Skeletal muscle tissue (tissue), 4 donors: ENCODE data around the gene FAM193A. TPM values are rescaled to one million over a fixed set of nuclear protein-coding genes. Genes with fewer than 3 reads are reported as not detected.
"Not testable (repeated sequence)": the region's sequence is repeated elsewhere in the genome, so short reads cannot be mapped to it uniquely, and the experiment has no call there.

Experiments used
- H3K27ac ChIP-seq: one replicate; pipeline ENCODE4 v1.7.0; 2013; ENCODE audit warnings: mild to moderate bottlenecking, low read depth, low read length, inconsistent platforms
- H3K27me3 ChIP-seq, 3 donors: one replicate each; pipeline ENCODE4 v1.7.0; 2013; ENCODE audit warnings: low read length in 3 of 3; ENCODE audit not compliant: control insufficient read depth in 3 of 3, insufficient read depth in 3 of 3
- H3K36me3 ChIP-seq, 3 donors: one replicate each; pipeline ENCODE4 v1.7.0; 2013; ENCODE audit warnings: low read length in 3 of 3; ENCODE audit not compliant: control insufficient read depth in 3 of 3, insufficient read depth in 3 of 3
- H3K4me1 ChIP-seq, 3 donors: one replicate each; pipeline ENCODE4 v1.7.0; 2013; ENCODE audit warnings: low read length in 3 of 3, mild to moderate bottlenecking in 3 of 3; ENCODE audit not compliant: control insufficient read depth in 3 of 3, insufficient read depth in 3 of 3
- H3K4me3 ChIP-seq, 3 donors: one replicate each; pipeline ENCODE4 v1.7.0; 2013; ENCODE audit warnings: low read length in 3 of 3
- H3K9ac ChIP-seq, 3 donors: one replicate each; pipeline ENCODE4 v1.7.0; 2013; ENCODE audit warnings: low read length in 3 of 3, mild to moderate bottlenecking in 3 of 3, moderate library complexity in 2 of 3, low read depth in 1 of 3
- H3K9me3 ChIP-seq, 3 donors: one replicate each; pipeline ENCODE4 v1.7.0; 2013; ENCODE audit warnings: low read length in 3 of 3; ENCODE audit not compliant: control insufficient read depth in 3 of 3
- total RNA-seq: library from RNA; depleted of rRNA; stranded (reverse); fragments of >200 nt; gene quantifications from one replicate; pipeline ENCODE4 v1.2.3, GENCODE V29; 2014
- donor health status: Osteomylitis.

The FAM193A gene
- total RNA-seq, 1 donor from 2014 or later, result 10.4 TPM

DNA sequence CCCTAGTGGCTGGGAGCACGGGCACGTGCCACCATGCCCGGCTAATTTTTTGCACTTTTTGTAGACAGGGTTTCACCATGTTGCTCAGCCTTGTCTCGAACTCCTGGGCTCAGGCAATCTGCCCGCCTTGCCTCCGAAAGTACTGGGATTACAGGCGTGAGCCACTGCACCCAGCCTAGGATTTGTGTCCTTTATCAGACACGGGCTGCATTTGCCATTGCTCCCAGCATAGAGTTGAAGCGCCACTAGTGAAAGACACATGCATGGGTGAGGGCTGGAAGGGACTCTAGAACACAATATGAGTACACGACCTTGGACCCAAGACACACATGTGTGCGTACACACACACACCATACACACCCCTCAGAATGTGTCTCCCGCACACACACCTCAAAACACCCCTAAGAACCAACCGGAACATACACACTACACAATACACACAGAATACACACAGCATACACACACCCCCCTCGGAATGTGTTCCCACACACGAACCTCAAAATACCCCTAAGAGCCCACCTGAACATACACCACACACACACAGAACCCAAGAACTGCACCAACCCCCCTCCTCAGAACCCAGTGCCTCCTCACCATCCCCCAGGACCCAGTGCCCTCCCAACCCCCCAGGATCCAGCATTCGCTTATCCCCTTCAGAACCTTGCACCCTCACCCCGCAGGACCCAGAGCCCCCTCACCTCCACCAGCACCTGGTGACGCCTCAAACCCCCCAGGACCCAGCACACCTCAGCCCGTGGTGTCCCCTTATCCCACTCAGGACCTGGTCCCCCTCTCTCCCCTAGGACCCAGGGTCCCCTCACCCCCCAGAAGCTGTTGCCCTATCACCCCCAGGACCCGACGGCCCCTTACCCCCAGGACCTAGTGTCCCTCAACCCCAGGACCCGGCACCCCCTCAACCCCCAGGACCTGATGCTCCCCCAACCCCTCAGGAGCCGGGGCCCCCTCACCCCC is 218.7 kb downstream of the FAM193A start:
- Histone ChIP-seq H3K9ac (peak overlapping the region; percentile 77 to 87 (median 86)), H3K9me3 (no peaks in the 10 kb centered on the region), H3K36me3 (no peaks in the 10 kb centered on the region), H3K27ac (peak overlapping the region; percentile 69), H3K27me3 (no peaks in the 10 kb centered on the region), H3K4me1 (peaks cover 14 to 27% (median 17%) of the 10 kb centered on the region in 3 donors), H3K4me3 (peak overlapping the region; percentile 59 to 89 (median 83))

DNA sequence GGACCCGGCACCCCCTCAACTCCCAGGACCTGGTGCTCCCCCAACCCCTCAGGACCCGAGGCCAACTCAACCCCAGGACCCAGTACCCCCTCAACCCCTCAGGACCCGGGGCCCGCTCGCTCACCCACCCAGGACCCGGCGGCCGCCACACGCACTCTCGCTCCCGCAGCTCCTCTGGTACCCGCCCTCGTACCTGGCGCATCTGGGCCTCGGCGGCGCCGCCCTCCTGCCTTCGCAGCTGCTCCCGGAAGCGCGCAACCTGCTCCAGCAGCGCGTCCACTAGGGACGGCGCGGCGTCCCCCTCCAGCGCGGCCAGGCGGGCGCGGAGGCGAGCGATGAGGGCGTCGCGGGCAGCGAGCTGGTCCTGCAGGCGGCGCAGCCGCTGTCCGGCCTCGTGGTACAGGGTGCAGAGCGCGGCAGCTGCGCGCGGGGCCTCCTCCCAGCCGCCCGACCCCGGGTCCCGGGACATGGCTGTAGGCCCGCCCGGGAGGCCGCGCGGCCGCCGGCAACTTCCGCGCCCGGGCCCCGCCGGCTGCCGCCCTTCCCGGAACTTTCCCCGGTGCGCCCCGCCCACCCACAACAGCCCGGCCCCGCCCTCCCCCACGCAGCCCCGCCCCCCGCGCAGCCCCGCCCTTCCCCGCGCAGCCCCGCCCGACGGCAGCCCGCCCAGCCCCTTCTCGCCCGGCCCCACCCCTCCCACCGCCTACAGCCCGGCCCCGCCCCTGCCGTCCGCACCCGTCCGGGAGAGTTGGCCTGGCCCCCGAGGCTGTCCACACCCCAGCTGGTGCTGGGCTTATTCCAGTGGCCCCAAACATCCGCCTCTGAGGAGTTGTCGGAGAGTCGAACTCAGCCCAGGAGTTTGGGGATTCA is 219.6 kb downstream of the FAM193A start, which contains the start of gene TNIP2:
Gene TNIP2 (minus strand): TSS at position 516 of the 870 bp plus-strand sequence. CDS start 47 bp downstream, at position 469.
- Histone ChIP-seq H3K9me3 (no peaks in the 10 kb centered on the region), H3K27ac (peak within 1 kb of the TSS; percentile 69), H3K4me1 (peaks cover 10 to 20% (median 12%) of the 10 kb centered on the region in 3 donors), H3K27me3 (no peaks in the 10 kb centered on the region), H3K4me3 (peak within 1 kb of the TSS; percentile 59 to 89 (median 83)), H3K9ac (peak within 1 kb of the TSS; percentile 77 to 87 (median 86)), H3K36me3 (no peaks in the 10 kb centered on the region)

DNA sequence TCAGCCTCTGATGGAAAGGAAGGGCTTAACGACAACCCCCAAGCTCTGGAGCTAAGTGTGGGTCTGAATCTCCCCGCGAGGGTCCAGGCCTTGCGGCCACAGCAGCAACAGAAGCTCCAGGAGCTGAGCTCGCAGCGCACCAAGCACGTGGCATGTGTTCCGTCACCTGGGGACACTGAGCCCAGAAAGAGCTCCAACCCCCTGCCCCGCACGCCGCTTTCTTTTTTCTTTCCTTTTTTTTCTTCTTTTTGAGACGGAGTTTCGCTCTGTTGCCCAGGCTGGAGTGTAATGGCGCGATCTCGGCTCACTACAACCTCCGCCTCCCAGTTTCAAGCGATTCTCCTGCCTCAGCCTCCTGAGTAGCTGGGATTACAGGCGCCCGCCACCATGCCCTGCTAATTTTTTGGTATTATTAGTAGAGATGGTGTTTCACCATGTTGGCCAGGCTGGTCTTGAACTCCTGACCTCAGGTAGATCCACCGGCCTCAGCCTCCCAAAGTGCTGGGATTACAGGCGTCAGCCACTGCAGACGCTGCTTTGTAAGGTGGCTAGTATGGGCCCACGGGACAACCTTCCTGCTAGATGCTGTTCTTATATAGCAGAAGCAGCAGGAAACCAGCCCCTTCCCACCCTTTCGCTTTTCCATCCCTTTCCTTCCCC is 220.4 kb downstream of the FAM193A start:
- peak overlapping the region; percentile 40 for H3K27ac ChIP-seq
- H3K9ac ChIP-seq, result peak overlapping the region; percentile 61 to 62 (median 62)

DNA sequence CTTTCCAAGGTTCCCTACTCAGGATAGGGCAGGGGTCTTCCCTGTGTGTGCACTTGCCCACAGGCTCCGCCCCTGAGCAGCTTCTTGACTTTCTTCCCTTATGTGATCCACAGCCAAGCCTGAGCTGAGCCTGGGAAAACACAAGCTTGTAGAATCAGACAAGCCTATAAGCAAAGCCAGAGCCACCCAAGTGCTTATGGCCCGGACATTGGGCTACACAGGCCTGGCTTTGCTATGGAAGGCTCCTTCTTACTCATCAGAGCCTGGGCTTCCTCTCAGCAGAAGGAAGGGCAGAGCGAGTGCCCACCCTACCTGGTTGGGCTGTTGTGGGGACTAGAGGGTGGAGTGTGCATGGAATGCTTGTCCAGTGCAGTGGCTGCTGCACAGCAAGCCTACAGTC is 221.0 kb downstream of the FAM193A start:
- H3K4me3 ChIP-seq, result no peak overlapping the region
- H3K4me1 ChIP-seq, result peaks cover 10 to 17% (median 12%) of the 10 kb centered on the region in 3 donors
- no peaks in the 10 kb centered on the region for H3K9me3 ChIP-seq
- no peaks in the 10 kb centered on the region for H3K27me3 ChIP-seq
- no peaks in the 10 kb centered on the region for H3K36me3 ChIP-seq
- H3K27ac ChIP-seq, result no peak overlapping the region
- H3K9ac ChIP-seq, result no peak overlapping the region

More for the DNA sequence above, 220.4 kb downstream of the FAM193A start:
- Histone ChIP-seq H3K4me1 (peaks cover 10 to 17% (median 12%) of the 10 kb centered on the region in 3 donors), H3K36me3 (no peaks in the 10 kb centered on the region), H3K27me3 (no peaks in the 10 kb centered on the region), H3K9me3 (no peaks in the 10 kb centered on the region), H3K4me3 (peak overlapping the region; percentile 54 to 68 (median 66))

DNA sequence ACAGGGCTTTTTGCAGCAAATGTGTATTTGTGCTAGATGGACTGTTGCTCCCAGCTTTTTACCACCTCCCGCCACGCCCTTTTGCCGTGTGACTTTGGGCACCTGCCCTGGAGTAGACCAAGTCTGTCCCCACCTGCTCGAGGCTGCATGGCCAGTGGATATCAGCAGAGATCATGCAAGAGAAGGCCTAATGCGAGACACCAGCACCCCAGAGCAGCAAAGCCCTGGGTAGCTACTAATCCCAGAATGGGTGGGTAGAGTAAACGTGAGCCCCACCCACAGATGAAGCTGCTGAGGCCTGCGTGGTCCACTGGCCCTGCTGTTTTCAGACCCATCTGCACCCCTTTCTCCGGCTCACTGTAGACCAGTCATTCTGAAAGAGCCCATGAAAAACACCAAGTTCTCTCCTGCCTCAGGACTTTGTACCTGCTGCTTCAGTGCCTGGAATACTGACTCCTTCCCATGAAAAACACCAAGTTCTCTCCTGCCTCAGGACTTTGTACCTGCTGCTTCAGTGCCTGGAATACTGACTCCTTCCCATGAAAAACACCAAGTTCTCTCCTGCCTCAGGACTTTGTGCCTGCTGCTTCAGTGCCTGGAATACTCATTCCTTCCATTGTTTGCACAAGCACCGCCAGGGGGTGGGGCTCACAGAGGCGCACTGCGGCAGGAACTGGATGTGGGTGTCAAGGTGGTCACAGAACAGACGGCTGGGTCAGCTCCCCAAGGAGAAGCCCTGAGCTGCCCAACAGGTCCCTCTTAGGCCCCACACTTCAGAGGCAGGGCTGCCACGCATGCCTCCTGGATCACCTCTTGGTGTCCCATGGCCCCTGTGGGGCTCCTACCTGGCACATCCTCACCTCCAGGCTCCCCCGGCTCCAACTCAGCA is 224.8 kb downstream of the FAM193A start:
- Histone ChIP-seq H3K4me1 (peaks cover 3 to 10% (median 5%) of the 10 kb centered on the region in 3 donors), H3K9ac (no peak overlapping the region), H3K9me3 (no peaks in the 10 kb centered on the region), H3K4me3 (no peak overlapping the region), H3K27me3 (no peaks in the 10 kb centered on the region), H3K36me3 (no peaks in the 10 kb centered on the region), H3K27ac (no peak overlapping the region)

DNA sequence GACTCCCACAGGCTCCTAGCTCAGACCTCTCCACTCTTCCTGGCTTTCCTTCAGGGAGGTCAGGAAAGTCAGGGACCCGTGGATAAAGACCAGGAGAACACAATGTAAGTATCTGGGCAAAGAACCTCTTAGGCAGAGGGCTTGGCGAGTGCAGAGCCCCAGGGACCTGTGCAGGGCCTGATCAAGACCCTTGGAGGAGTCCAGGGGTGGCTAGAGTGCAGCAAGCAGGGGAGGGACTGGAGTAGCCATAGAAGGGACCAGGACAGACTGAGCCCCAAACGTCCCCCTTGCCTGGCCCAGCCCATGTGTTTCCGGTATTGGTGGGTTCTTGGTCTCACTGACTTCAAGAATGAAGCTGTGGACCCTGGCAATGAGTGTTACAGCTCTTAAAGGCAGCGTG is 225.6 kb downstream of the FAM193A start:
- Histone ChIP-seq H3K4me1 (peaks cover 0 to 6% (median 3%) of the 10 kb centered on the region in 3 donors), H3K27me3 (no peaks in the 10 kb centered on the region), H3K9me3 (no peaks in the 10 kb centered on the region), H3K9ac (no peak overlapping the region), H3K36me3 (no peaks in the 10 kb centered on the region), H3K27ac (no peak overlapping the region), H3K4me3 (no peak overlapping the region)

DNA sequence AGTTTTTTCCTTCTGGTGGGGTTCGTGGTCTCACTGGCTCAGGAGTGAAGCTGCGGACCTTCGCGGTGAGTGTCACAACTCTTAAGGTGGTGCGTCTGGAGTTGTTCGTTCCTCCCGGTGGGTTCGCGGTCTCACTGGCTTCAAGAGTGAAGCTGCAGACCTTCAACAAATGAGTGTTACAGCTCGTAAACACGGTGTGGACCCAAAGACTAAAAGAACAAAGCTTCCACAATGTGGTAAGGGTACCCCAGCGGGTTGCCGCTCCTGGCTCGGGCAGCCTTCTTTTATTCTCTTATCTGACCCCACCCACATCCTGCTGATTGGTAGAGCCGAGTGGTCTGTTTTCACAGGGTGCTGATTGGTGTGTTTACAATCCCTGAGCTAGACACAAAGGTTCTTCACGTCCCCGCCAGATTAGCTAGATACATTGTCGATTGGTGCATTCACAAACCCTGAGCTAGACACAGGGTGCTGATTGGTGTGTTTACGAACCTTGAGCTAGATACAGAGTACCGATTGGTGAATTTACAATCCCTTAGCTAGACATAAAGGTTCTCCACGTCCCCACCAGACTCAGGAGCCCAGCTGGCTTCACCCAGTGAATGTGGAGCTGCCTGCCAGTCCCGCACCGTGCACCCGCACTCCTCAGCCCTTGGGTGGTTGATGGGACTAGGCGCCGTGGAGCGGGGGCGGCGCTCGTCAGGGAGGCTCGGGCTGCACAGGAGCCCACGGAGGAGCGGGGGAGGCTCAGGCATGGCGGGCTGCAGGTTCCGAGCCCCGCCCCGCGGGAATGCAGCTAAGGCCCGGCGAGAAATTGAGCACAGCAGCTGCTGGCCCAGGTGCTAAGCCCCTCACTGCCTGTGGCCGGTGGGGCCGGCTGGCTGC is 226.3 kb downstream of the FAM193A start:
- H3K9ac ChIP-seq, H3K4me1 ChIP-seq, H3K27ac ChIP-seq, H3K36me3 ChIP-seq, H3K4me3 ChIP-seq, H3K9me3 ChIP-seq, H3K27me3 ChIP-seq: not testable (repeated sequence)

DNA sequence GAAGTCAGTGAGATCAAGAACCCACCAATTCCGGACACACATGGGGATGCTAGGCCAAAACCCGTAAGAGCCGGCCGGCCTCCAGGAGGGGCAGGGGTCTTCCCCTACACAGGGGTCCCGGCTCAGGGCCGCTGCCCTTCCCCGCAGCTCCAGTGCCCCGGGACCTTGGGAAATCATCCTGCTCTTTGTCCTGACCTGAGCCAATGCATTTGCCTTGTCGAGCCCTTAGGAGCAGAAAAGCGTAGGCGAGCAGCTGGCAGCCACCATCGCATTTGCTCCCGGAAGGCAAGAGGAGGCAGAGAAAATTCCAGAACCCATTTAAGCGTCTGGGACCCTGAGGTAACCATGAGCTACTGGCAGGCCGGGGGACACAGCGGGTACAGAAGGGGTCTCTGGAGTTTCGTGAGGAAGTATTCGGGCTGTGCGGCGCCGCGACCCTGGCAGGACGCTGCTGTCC is 227.1 kb downstream of the FAM193A start:
- H3K9ac ChIP-seq, result peak overlapping the region; percentile 51 to 82 (median 67)
- peaks cover under 1 to 6% (median 3%) of the 10 kb centered on the region in 3 donors for H3K4me1 ChIP-seq

More for the DNA sequence above, 227.1 kb downstream of the FAM193A start:
- peak overlapping the region; percentile 69 to 79 (median 70) for H3K4me3 ChIP-seq
- H3K27ac ChIP-seq, result no peak overlapping the region
- H3K9me3 ChIP-seq, result no peaks in the 10 kb centered on the region
- no peaks in the 10 kb centered on the region for H3K27me3 ChIP-seq
- H3K36me3 ChIP-seq, result no peaks in the 10 kb centered on the region
